ENCODE measurements around the gene CBX1.

CBX1 gene

GRCh38 chr17:48106802-48107136 lies 5.5 kb upstream of the CBX1 start:
- H3K18ac ChIP-seq (ENCODE audit: low read depth in 1 of 2, low read length in 2 of 2): no peak overlapping the region
- H3K36me3 ChIP-seq (ENCODE audit: control insufficient read depth in 1 of 2, insufficient read depth in 2 of 2, low read depth in 1 of 2, low read length in 2 of 2): no peaks in the 10 kb centered on the region

GRCh38 chr17:48104440-48104839 lies 3.2 kb upstream of the CBX1 start:
- Histone ChIP-seq H2BK5ac (ENCODE audit: low read depth, low read length, poor library complexity, severe bottlenecking) (no peak overlapping the region), H3K27me3 (ENCODE audit: control insufficient read depth in 1 of 2, insufficient read depth in 1 of 2, low read length in 2 of 2) (no peaks in the 10 kb centered on the region), H4K8ac (ENCODE audit: low read length) (no peak overlapping the region), H3K14ac (ENCODE audit: low read length in 2 of 2) (no peak overlapping the region), H3K4me1 (ENCODE audit: control insufficient read depth, insufficient read depth, low read depth, low read length) (peaks cover 8% of the 10 kb centered on the region), H3K9me3 (ENCODE audit: control insufficient read depth, low read length) (no peaks in the 10 kb centered on the region), H3K18ac (ENCODE audit: low read depth in 1 of 2, low read length in 2 of 2) (no peak overlapping the region), H4K91ac (ENCODE audit: low read length) (no peak overlapping the region), H3K4ac (ENCODE audit: low read depth in 1 of 2, low read length in 2 of 2) (no peak overlapping the region), H3K4me3 (ENCODE audit: insufficient read depth in 1 of 2, low read depth in 1 of 2, low read length in 2 of 2) (no peak overlapping the region), H3K9ac (ENCODE audit: low read length) (no peak overlapping the region), H3K4me2 (ENCODE audit: low read length, poor library complexity, severe bottlenecking) (no peak overlapping the region), H2BK120ac (ENCODE audit: low read depth, low read length) (no peak overlapping the region), H2BK15ac (ENCODE audit: low read depth, poor library complexity, severe bottlenecking) (no peak overlapping the region), H3K23ac (ENCODE audit: low read length in 2 of 2) (no peak overlapping the region), H2AFZ (ENCODE audit: low read depth, low read length) (no peak overlapping the region), H3K27ac (ENCODE audit: low read length, poor library complexity, severe bottlenecking) (no peak overlapping the region), H3K79me1 (replicated peaks; ENCODE audit: low read length, poor library complexity, severe bottlenecking) (no peaks in the 10 kb centered on the region), H2BK12ac (ENCODE audit: low read length in 2 of 2) (no peak overlapping the region), H3K36me3 (ENCODE audit: control insufficient read depth in 1 of 2, insufficient read depth in 2 of 2, low read depth in 1 of 2, low read length in 2 of 2) (no peaks in the 10 kb centered on the region), H2AK5ac (ENCODE audit: low read length, severe bottlenecking) (no peak overlapping the region)
- no peak for DNase-seq
- WGBS: 91% methylated on average over 7 of the region's 7 CpGs

More at GRCh38 chr17:48106802-48107136, 5.5 kb upstream of the CBX1 start:
- Histone ChIP-seq H4K91ac (ENCODE audit: low read length) (no peak overlapping the region), H3K9me3 (ENCODE audit: control insufficient read depth, low read length) (no peaks in the 10 kb centered on the region), H4K8ac (ENCODE audit: low read length) (peak overlapping the region; percentile 19), H2BK120ac (ENCODE audit: low read depth, low read length) (no peak overlapping the region), H3K4me2 (ENCODE audit: low read length, poor library complexity, severe bottlenecking) (peak overlapping the region; percentile 70), H2BK5ac (ENCODE audit: low read depth, low read length, poor library complexity, severe bottlenecking) (no peak overlapping the region), H3K23ac (ENCODE audit: low read length in 2 of 2) (no peak overlapping the region), H3K4me1 (ENCODE audit: control insufficient read depth, insufficient read depth, low read depth, low read length) (peaks cover 4% of the 10 kb centered on the region), H2BK15ac (ENCODE audit: low read depth, poor library complexity, severe bottlenecking) (no peak overlapping the region), H2AFZ (ENCODE audit: low read depth, low read length) (peak overlapping the region; percentile 46), H3K9ac (ENCODE audit: low read length) (peak overlapping the region; percentile 94), H2AK5ac (ENCODE audit: low read length, severe bottlenecking) (no peak overlapping the region), H3K79me1 (replicated peaks; ENCODE audit: low read length, poor library complexity, severe bottlenecking) (no peaks in the 10 kb centered on the region), H3K4me3 (ENCODE audit: insufficient read depth in 1 of 2, low read depth in 1 of 2, low read length in 2 of 2) (peak overlapping the region; percentile 87 to 91), H3K14ac (ENCODE audit: low read length in 2 of 2) (no peak overlapping the region), H3K4ac (ENCODE audit: low read depth in 1 of 2, low read length in 2 of 2) (no peak overlapping the region), H2BK12ac (ENCODE audit: low read length in 2 of 2) (no peak overlapping the region), H3K27me3 (ENCODE audit: control insufficient read depth in 1 of 2, insufficient read depth in 1 of 2, low read length in 2 of 2) (no peaks in the 10 kb centered on the region), H3K27ac (ENCODE audit: low read length, poor library complexity, severe bottlenecking) (peak overlapping the region; percentile 88)
- DNase-seq: no peak
- 76% methylated on average over 13 of the region's 13 CpGs for WGBS

GRCh38 chr17:48102798-48103715 lies 1.8 kb upstream of the CBX1 start:
- no peak overlapping the region for H2BK120ac ChIP-seq (ENCODE audit: low read depth, low read length)
- no peaks in the 10 kb centered on the region for H3K27me3 ChIP-seq (ENCODE audit: control insufficient read depth in 1 of 2, insufficient read depth in 1 of 2, low read length in 2 of 2)
- H2BK5ac ChIP-seq (ENCODE audit: low read depth, low read length, poor library complexity, severe bottlenecking): no peak overlapping the region
- no peak overlapping the region for H3K14ac ChIP-seq (ENCODE audit: low read length in 2 of 2)
- H4K8ac ChIP-seq (ENCODE audit: low read length): no peak overlapping the region
- H3K36me3 ChIP-seq (ENCODE audit: control insufficient read depth in 1 of 2, insufficient read depth in 2 of 2, low read depth in 1 of 2, low read length in 2 of 2): no peaks in the 10 kb centered on the region
- 94% methylated on average over 12 of the region's 14 CpGs for WGBS
- H2AFZ ChIP-seq (ENCODE audit: low read depth, low read length): no peak overlapping the region
- H3K4me2 ChIP-seq (ENCODE audit: low read length, poor library complexity, severe bottlenecking): no peak overlapping the region
- no peaks in the 10 kb centered on the region for H3K79me1 ChIP-seq (replicated peaks; ENCODE audit: low read length, poor library complexity, severe bottlenecking)
- H3K4me1 ChIP-seq (ENCODE audit: control insufficient read depth, insufficient read depth, low read depth, low read length): peaks cover 8% of the 10 kb centered on the region
- H3K4ac ChIP-seq (ENCODE audit: low read depth in 1 of 2, low read length in 2 of 2): no peak overlapping the region
- no peak overlapping the region for H2BK15ac ChIP-seq (ENCODE audit: low read depth, poor library complexity, severe bottlenecking)
- no peak overlapping the region for H2BK12ac ChIP-seq (ENCODE audit: low read length in 2 of 2)
- no peak overlapping the region for H4K91ac ChIP-seq (ENCODE audit: low read length)
- H3K18ac ChIP-seq (ENCODE audit: low read depth in 1 of 2, low read length in 2 of 2): no peak overlapping the region
- no peak overlapping the region for H3K23ac ChIP-seq (ENCODE audit: low read length in 2 of 2)
- no peak overlapping the region for H3K4me3 ChIP-seq (ENCODE audit: insufficient read depth in 1 of 2, low read depth in 1 of 2, low read length in 2 of 2)
- no peaks in the 10 kb centered on the region for H3K9me3 ChIP-seq (ENCODE audit: control insufficient read depth, low read length)
- no peak for DNase-seq
- H2AK5ac ChIP-seq (ENCODE audit: low read length, severe bottlenecking): no peak overlapping the region
- H3K9ac ChIP-seq (ENCODE audit: low read length): no peak overlapping the region
- no peak overlapping the region for H3K27ac ChIP-seq (ENCODE audit: low read length, poor library complexity, severe bottlenecking)

GRCh38 chr17:48102043-48102750 lies 919 bp upstream of the CBX1 start:
- Histone ChIP-seq H3K27me3 (ENCODE audit: control insufficient read depth in 1 of 2, insufficient read depth in 1 of 2, low read length in 2 of 2) (no peaks in the 10 kb centered on the region), H2AK5ac (ENCODE audit: low read length, severe bottlenecking) (no peak overlapping the region), H2BK5ac (ENCODE audit: low read depth, low read length, poor library complexity, severe bottlenecking) (no peak overlapping the region), H3K36me3 (ENCODE audit: control insufficient read depth in 1 of 2, insufficient read depth in 2 of 2, low read depth in 1 of 2, low read length in 2 of 2) (no peaks in the 10 kb centered on the region), H4K8ac (ENCODE audit: low read length) (no peak overlapping the region), H3K9me3 (ENCODE audit: control insufficient read depth, low read length) (no peaks in the 10 kb centered on the region), H3K14ac (ENCODE audit: low read length in 2 of 2) (no peak overlapping the region), H3K4me3 (ENCODE audit: insufficient read depth in 1 of 2, low read depth in 1 of 2, low read length in 2 of 2) (peak overlapping the region in 1 of 2 experiments; percentile 98), H2AFZ (ENCODE audit: low read depth, low read length) (no peak overlapping the region), H4K91ac (ENCODE audit: low read length) (no peak overlapping the region), H3K4me1 (ENCODE audit: control insufficient read depth, insufficient read depth, low read depth, low read length) (peaks cover 10% of the 10 kb centered on the region), H2BK12ac (ENCODE audit: low read length in 2 of 2) (no peak overlapping the region), H3K79me1 (replicated peaks; ENCODE audit: low read length, poor library complexity, severe bottlenecking) (no peaks in the 10 kb centered on the region), H3K18ac (ENCODE audit: low read depth in 1 of 2, low read length in 2 of 2) (no peak overlapping the region), H3K27ac (ENCODE audit: low read length, poor library complexity, severe bottlenecking) (no peak overlapping the region), H3K23ac (ENCODE audit: low read length in 2 of 2) (no peak overlapping the region), H3K4ac (ENCODE audit: low read depth in 1 of 2, low read length in 2 of 2) (no peak overlapping the region), H3K9ac (ENCODE audit: low read length) (peak overlapping the region; percentile 94), H2BK15ac (ENCODE audit: low read depth, poor library complexity, severe bottlenecking) (no peak overlapping the region), H2BK120ac (ENCODE audit: low read depth, low read length) (no peak overlapping the region), H3K4me2 (ENCODE audit: low read length, poor library complexity, severe bottlenecking) (no peak overlapping the region)
- WGBS: 96% methylated on average over 18 of the region's 19 CpGs
- DNase-seq: no peak

Measured in mesenchymal stem cell (in vitro differentiated cells and primary cell).